Kasumi-1 (cell line): ENCODE measurements around the gene TCF4.

Source experiments
- DNase-seq, 2 experiments: peaks; one replicate each; lab custom pipeline; 2025; lab: John Stamatoyannopoulos, UW

Gene TCF4

GRCh38 chr18:55407774-55408535 lies 180.0 kb downstream of the TCF4 start:
- DNase-seq = no peak

- no peak for DNase-seq
Observed at GRCh38 chr18:55407191-55407590, 180.8 kb downstream of the TCF4 start.

- no peak for DNase-seq
Observed at GRCh38 chr18:55406451-55406991, 181.5 kb downstream of the TCF4 start.

GRCh38 chr18:55405893-55406406 lies 182.0 kb downstream of the TCF4 start:
- DNase-seq = no peak

DNA sequence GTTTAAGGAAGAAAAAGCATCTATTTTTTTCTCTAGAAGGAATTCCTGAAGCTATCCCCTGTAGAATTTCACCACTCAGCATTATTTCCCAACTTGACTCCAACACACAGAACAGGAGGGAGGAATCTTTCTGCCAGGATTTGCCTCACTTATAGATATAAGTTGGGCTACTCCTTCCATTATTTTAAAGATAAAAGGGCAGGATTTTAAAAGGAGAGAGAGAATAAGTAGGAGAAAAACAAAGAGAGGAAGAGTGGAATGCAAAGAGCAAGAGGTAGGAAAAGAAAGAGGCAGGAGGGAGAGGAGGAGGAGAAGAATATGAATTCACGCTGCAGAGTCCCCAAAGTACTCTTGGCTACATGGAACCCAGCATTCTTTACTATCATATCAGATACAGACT lies 182.5 kb downstream of the TCF4 start:
- no peak for DNase-seq

DNA sequence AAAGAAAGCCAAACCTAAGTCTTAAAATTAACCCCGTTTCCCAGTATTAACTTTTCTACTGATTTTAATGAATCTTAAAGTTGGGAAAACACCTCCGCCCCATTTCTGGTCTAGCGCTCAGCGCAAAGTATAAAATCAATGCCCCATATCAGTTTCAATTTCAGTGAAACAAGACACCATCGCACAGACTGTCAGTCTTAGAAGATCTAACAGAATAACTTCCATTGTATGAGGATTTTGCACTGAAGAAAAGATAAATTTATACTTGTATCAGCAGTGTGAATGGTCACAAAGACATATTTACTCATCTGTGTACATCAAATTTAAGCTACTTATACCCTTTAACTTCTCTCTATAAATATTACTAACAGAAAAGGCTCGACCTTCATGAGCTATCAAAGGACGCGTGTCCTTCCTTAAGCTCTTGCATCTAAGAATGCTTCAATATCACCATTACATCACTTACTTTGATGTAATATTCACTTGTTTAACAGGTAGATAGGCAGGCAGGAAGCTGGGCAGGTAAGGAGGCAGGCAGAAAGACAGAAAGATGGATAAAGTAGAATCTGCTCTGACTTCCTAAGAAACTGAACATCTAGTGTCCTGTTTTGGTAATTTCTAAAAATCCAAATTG lies 183.0 kb downstream of the TCF4 start:
- no peak for DNase-seq

- no peak for DNase-seq
Observed at GRCh38 chr18:55404136-55404830, 183.7 kb downstream of the TCF4 start.

DNA sequence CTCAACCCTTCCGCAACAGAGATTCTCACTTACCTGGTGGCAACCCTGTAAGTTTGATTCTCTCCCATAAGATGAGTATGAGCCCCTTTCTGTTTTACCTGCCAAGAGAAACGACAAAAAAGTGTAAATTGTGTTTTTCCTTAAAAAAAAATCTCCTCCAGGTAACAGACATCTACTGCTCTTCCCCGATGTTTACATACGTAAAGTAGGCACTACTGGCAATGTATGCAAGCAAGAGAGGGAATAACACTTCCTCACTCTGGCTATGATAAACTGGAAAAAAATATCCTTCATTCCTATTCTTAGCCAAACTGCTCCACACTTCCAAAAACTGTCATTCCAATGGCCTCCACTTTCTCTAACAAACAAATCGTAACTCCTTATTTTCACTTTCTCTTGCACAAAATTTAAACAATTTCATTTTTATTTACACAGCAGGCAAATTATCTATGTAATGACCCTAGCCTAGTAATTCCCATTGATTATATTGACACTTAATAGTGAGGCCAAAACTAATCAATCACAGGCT lies 184.5 kb downstream of the TCF4 start:
- no peak for DNase-seq

GRCh38 chr18:55402731-55403405 lies 185.1 kb downstream of the TCF4 start:
- no peak for DNase-seq

DNA sequence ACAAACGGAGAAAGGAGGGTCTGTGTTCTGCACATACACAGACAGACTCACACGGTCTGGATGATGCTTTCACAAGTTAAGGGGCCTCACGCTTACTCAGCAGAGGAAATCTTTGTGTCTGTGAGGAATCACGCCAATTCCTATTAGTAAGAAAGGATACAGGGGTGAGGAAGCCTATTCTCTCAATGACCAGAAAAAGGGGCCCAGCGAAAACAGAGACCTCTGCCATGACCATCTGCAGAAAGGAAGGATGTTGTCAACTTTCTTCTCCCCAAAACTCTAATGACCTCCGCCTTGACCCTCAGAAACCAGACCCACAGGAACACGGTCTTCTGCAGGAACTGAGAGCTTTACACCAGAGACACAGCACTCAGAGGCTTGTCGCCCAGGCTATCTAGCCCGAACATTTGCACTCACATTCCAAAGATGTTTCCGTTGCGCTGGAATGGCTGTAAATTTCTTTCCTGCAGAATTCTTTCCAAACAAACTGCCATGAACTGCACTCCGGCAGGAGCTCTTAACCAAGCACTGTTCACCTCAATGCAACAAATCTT lies 186.3 kb downstream of the TCF4 start:
- DNase-seq = no peak

- DNase-seq = no peak
Observed at GRCh38 chr18:55400590-55401541, 187.1 kb downstream of the TCF4 start.

GRCh38 chr18:55400081-55400480 lies 187.9 kb downstream of the TCF4 start:
- DNase-seq = no peak

DNA sequence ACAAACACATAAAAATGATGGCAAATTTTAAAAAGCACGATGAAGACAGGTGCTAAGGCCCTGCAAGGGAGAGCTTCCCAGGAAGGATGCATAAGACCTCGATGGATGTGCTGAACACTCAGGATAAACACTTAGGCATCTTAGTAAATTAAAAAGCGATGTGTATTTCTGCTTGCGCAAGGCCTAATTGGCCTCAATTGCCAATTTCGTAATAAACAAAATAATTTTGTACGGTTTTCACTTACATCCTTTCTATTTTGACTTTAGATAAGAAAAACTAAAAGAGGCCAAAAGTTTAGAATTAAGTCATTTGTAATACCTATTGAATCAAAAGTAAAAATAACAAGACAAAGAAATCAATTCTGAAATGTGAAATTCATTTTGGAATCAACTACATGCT lies 189.1 kb downstream of the TCF4 start:
- DNase-seq = no peak

GRCh38 chr18:55396979-55397378 lies 191.0 kb downstream of the TCF4 start:
- DNase-seq = no peak

- DNase-seq = no peak
Observed at GRCh38 chr18:55396267-55396905, 191.6 kb downstream of the TCF4 start.

DNA sequence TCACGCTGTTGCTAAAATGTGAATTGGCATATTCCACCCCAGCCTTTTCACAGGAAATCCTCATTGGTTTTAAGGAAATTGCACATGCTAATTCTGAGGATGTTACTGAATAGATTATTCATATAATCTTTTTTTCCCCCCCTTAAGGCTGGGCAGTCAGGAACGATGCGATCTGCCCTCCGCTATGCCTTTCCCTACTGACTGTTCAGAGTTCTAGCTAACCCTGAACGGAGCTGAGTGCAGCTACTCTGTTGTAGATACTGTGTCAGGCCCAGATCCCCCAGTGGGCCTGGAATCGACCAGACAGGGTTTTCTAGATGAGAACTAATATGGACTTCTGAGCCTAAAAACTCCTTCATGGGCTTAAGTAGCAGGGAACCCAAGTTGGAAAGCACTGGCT lies 192.2 kb downstream of the TCF4 start:
- no peak for DNase-seq

DNA sequence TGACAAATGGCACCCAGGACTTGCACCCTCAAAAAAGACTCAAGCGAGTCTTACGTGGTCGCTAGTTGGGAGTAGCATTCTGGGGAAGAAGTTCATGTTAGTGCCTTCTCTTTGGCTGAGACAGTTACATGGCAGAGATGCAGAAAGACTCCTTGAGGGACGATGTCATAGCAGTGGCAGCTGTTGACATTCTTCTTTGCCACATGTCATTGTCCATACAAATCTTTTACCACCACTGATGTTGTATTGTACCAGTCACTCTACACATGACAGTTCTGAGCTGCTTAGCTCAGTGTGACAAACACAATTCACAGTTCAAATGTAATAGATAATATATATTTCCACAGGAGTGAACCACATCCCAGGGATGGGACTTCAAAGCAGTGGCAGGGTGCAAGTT lies 197.1 kb downstream of the TCF4 start:
- DNase-seq = no peak

DNA sequence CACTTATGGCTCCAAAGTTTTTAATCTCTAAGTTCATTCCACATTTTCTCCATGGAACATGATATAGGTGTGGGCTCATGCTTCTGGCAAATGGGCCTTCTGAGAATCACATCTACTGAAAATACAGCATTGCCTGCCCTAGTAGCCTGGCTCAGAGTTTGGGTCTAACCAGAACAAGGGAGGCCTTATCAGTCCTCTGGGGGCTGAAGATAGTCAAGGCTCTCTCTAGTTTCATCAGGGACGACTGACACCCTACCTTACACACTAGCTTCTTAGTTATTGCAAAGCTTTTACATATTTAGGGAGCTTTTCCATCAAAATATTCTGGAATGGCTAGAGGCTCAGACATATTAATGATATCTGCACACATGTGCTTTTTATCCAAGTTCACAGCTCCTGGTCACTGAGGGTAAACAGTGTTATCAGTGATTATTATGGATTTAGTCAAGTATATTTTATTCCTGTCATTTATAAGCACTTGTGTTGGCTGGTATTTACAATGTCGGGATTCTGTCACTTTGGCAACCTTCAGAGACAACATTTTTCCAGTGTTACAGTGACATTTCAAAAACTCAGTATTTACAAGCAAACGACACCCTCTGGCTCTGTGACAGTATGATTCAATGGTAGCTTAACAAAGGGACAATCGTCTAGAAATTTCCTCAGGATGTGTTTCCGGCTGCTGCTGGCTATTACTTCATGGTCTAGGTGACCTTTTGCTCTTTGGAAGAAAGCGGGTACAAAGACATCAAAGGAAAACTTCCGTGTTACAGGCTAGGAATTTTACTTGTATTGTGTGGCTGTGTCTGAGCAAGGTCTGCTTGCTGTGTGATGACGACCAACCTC lies 200.6 kb downstream of the TCF4 start:
- no peak for DNase-seq

DNA sequence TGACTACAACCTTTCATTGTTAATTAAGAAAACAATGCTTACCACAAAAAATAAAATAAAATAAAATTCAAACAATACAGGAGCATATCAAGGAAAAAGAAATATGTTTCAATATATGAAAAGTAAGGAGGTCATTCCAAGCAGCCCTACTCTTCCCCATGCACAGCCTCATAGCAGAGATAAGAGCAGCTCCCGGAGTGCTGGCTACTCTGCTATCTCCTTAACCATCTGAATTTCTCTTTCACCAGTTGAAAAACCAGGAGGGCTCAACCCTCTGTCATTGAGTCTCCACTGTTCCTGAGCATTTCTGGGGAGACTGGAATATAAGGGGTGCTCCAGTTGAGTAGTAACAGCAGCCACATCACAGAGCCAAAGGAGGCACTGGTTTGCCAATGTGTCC lies 201.4 kb downstream of the TCF4 start:
- no peak for DNase-seq
